Measurements from ENCODE around the gene MYADML2. TPM values are rescaled to one million over a fixed set of nuclear protein-coding genes. Genes with fewer than 3 reads are reported as not detected.

Gene MYADML2
- total and polyA plus RNA-seq, 11 donors = 0.19 to 11.2 (median 3.9) TPM

GRCh38 chr17:81890447-81891302, 56.4 kb downstream of the MYADML2 start:
- TF ChIP-seq CTCF (IDR thresholded peaks at IDR 0.05) (no peak), POLR2A (IDR thresholded peaks at IDR 0.05) (no peak)
- H3K9me3 ChIP-seq = no peaks in the 10 kb centered on the region
- peak overlapping the region in 11 of 12 donors; percentile 64 to 97 (median 93) for H3K27ac ChIP-seq
- DNase-seq = peak in 1 of 5 donors; percentile 60
- ATAC-seq = no peak
- intact Hi-C loops (cut with DNase I) = loop anchor here in 1 of 10 donors (1.0 kb wide), 1 partner anchor 21 kb away; the partner anchor contains the start of gene PCYT2
- H3K27me3 ChIP-seq = no peaks in the 10 kb centered on the region
- peaks cover 0 to 70% (median 62%) of the 10 kb centered on the region in 9 donors for H3K36me3 ChIP-seq
- WGBS, 4 donors = 7 to 12% (median 8%) methylated on average over 45 to 69 of the region's 69 CpGs
- peak overlapping the region; percentile 56 to 99 (median 94) for H3K4me3 ChIP-seq
- H3K4me1 ChIP-seq = peaks cover 7 to 34% (median 21%) of the 10 kb centered on the region in 12 donors

Other genes starting within 250 kb of the MYADML2 start
- gene MRPL12, start 243.9 kb downstream of the MYADML2 start, total RNA-seq = 100 to 1,000 TPM in 8 of 9 donors, 10 to 100 TPM in 1; 98.8 to 182 (median 133) TPM
- 100 to 1,000 TPM; 343 to 525 TPM for gene MRPL12, start 243.9 kb downstream of the MYADML2 start, polyA plus RNA-seq
- 10 to 100 TPM in 2 of 9 donors, 1 to 10 TPM in 7; 7.0 to 13.6 (median 8.2) TPM for gene SLC25A10, start 234.9 kb downstream of the MYADML2 start, total RNA-seq
- gene SLC25A10, start 234.9 kb downstream of the MYADML2 start, polyA plus RNA-seq = 10 to 100 TPM; 10.8 to 17.9 TPM
- not detected for gene GCGR, start 143.1 kb downstream of the MYADML2 start, total RNA-seq
- gene GCGR, start 143.1 kb downstream of the MYADML2 start, polyA plus RNA-seq = not detected
- gene MCRIP1, start 113.9 kb downstream of the MYADML2 start, total RNA-seq = 100 to 1,000 TPM in 5 of 9 donors, 10 to 100 TPM in 4; 74.8 to 134 (median 102) TPM
- gene MCRIP1, start 113.9 kb downstream of the MYADML2 start, polyA plus RNA-seq = 100 to 1,000 TPM; 159 to 266 TPM
- not detected for gene PPP1R27, start 112.2 kb downstream of the MYADML2 start, total RNA-seq
- gene PPP1R27, start 112.2 kb downstream of the MYADML2 start, polyA plus RNA-seq = not detected
- gene P4HB, start 86.7 kb downstream of the MYADML2 start, total RNA-seq = 100 to 1,000 TPM; 280 to 763 (median 374) TPM
- gene P4HB, start 86.7 kb downstream of the MYADML2 start, polyA plus RNA-seq = 100 to 1,000 TPM; 246 to 584 TPM
- 100 to 1,000 TPM in 6 of 9 donors, 10 to 100 TPM in 3; 81.4 to 268 (median 152) TPM for gene ARHGDIA, start 75.9 kb downstream of the MYADML2 start, total RNA-seq
- 100 to 1,000 TPM in 1 of 2 donors, 10 to 100 TPM in 1; 81.7 to 296 TPM for gene ARHGDIA, start 75.9 kb downstream of the MYADML2 start, polyA plus RNA-seq
- gene ALYREF, start 55.6 kb downstream of the MYADML2 start, total RNA-seq = 10 to 100 TPM; 25.1 to 39.9 (median 32.4) TPM
- gene ALYREF, start 55.6 kb downstream of the MYADML2 start, polyA plus RNA-seq = 10 to 100 TPM in 1 of 2 donors, 1 to 10 TPM in 1; 9.8 to 50.5 TPM
- 100 to 1,000 TPM; 118 to 255 (median 143) TPM for gene ANAPC11, start 55.5 kb downstream of the MYADML2 start, total RNA-seq
- 100 to 1,000 TPM; 283 to 329 TPM for gene ANAPC11, start 55.5 kb downstream of the MYADML2 start, polyA plus RNA-seq
- 1 to 10 TPM in 1 of 9 donors, under 1 TPM in 7, not detected in 1; 0.13 to 1.2 (median 0.50) TPM for gene NPB, start 45.0 kb downstream of the MYADML2 start, total RNA-seq
- gene NPB, start 45.0 kb downstream of the MYADML2 start, polyA plus RNA-seq = under 1 TPM; 0.29 to 0.61 TPM
- gene PCYT2, start 35.8 kb downstream of the MYADML2 start, total RNA-seq = 10 to 100 TPM; 28.8 to 85.5 (median 46.2) TPM
- gene PCYT2, start 35.8 kb downstream of the MYADML2 start, polyA plus RNA-seq = 10 to 100 TPM; 60.4 to 64.0 TPM
- 10 to 100 TPM in 2 of 9 donors, 1 to 10 TPM in 7; 3.6 to 13.2 (median 6.6) TPM for gene SIRT7, start 29.1 kb downstream of the MYADML2 start, total RNA-seq
- 10 to 100 TPM in 1 of 2 donors, 1 to 10 TPM in 1; 7.1 to 12.0 TPM for gene SIRT7, start 29.1 kb downstream of the MYADML2 start, polyA plus RNA-seq
- 10 to 100 TPM; 14.3 to 30.5 (median 18.0) TPM for gene MAFG, start 19.5 kb downstream of the MYADML2 start, total RNA-seq
- 10 to 100 TPM; 10.2 to 23.6 TPM for gene MAFG, start 19.5 kb downstream of the MYADML2 start, polyA plus RNA-seq
- gene PYCR1, start 9.9 kb downstream of the MYADML2 start, total RNA-seq = 10 to 100 TPM in 2 of 9 donors, 1 to 10 TPM in 7; 1.8 to 12.2 (median 5.4) TPM
- gene PYCR1, start 9.9 kb downstream of the MYADML2 start, polyA plus RNA-seq = 10 to 100 TPM in 1 of 2 donors, 1 to 10 TPM in 1; 3.4 to 30.7 TPM
- 1 to 10 TPM in 2 of 9 donors, under 1 TPM in 4, not detected in 3; 0.25 to 1.6 (median 0.54) TPM for gene NOTUM, start 14.0 kb upstream of the MYADML2 start, total RNA-seq
- under 1 TPM; 0.53 to 0.80 TPM for gene NOTUM, start 14.0 kb upstream of the MYADML2 start, polyA plus RNA-seq
- 10 to 100 TPM; 15.1 to 27.8 (median 22.5) TPM for gene ASPSCR1, start 30.4 kb upstream of the MYADML2 start, total RNA-seq
- gene ASPSCR1, start 30.4 kb upstream of the MYADML2 start, polyA plus RNA-seq = 10 to 100 TPM; 39.2 to 43.6 TPM
- 10 to 100 TPM; 16.8 to 62.0 (median 23.8) TPM for gene CENPX, start 75.6 kb upstream of the MYADML2 start, total RNA-seq
- 100 to 1,000 TPM in 1 of 2 donors, 10 to 100 TPM in 1; 37.3 to 126 TPM for gene CENPX, start 75.6 kb upstream of the MYADML2 start, polyA plus RNA-seq
- 1 to 10 TPM; 2.9 to 7.5 (median 5.6) TPM for gene LRRC45, start 76.1 kb upstream of the MYADML2 start, total RNA-seq
- 1 to 10 TPM; 5.1 to 8.6 TPM for gene LRRC45, start 76.1 kb upstream of the MYADML2 start, polyA plus RNA-seq
- gene RAC3, start 84.4 kb upstream of the MYADML2 start, total RNA-seq = 1 to 10 TPM in 7 of 9 donors, under 1 TPM in 2; 0.76 to 2.6 (median 1.5) TPM
- gene RAC3, start 84.4 kb upstream of the MYADML2 start, polyA plus RNA-seq = 1 to 10 TPM; 1.2 to 2.0 TPM
- 100 to 1,000 TPM; 139 to 312 (median 185) TPM for gene DCXR, start 90.5 kb upstream of the MYADML2 start, total RNA-seq
- gene DCXR, start 90.5 kb upstream of the MYADML2 start, polyA plus RNA-seq = 100 to 1,000 TPM; 243 to 246 TPM
- 10 to 100 TPM; 16.4 to 30.6 (median 20.4) TPM for gene RFNG, start 104.6 kb upstream of the MYADML2 start, total RNA-seq
- gene RFNG, start 104.6 kb upstream of the MYADML2 start, polyA plus RNA-seq = 10 to 100 TPM; 24.0 to 25.8 TPM
- 100 to 1,000 TPM in 2 of 9 donors, 10 to 100 TPM in 7; 76.7 to 151 (median 81.8) TPM for gene GPS1, start 104.7 kb upstream of the MYADML2 start, total RNA-seq
- gene GPS1, start 104.7 kb upstream of the MYADML2 start, polyA plus RNA-seq = 10 to 100 TPM; 95.0 to 97.7 TPM
- gene DUS1L, start 118.6 kb upstream of the MYADML2 start, total RNA-seq = 10 to 100 TPM; 41.5 to 84.7 (median 59.4) TPM
- 100 to 1,000 TPM in 1 of 2 donors, 10 to 100 TPM in 1; 79.7 to 113 TPM for gene DUS1L, start 118.6 kb upstream of the MYADML2 start, polyA plus RNA-seq
- gene FASN, start 151.0 kb upstream of the MYADML2 start, total RNA-seq = 100 to 1,000 TPM in 1 of 9 donors, 10 to 100 TPM in 7, 1 to 10 TPM in 1; 6.9 to 103 (median 18.9) TPM
- 10 to 100 TPM; 17.5 to 47.5 TPM for gene FASN, start 151.0 kb upstream of the MYADML2 start, polyA plus RNA-seq